Measurements from ENCODE around the gene CAMK2G. TPM values are rescaled to one million over a fixed set of nuclear protein-coding genes. Genes with fewer than 3 reads are reported as not detected.

Gene CAMK2G
- polyA plus RNA-seq, 1 of the 3 experiments (the other 2 are of a cell fraction): 41.4 TPM

GRCh38 chr10:73889014-73889413 lies 14.7 kb upstream of the CAMK2G start:
- H3K79me2 ChIP-seq (ENCODE audit: insufficient read depth): no peaks in the 10 kb centered on the region
- H4K20me1 ChIP-seq (ENCODE audit: insufficient read depth): no peaks in the 10 kb centered on the region
- peak overlapping the region; percentile 71; the same call in 1 of the 2 replicates for H3K9ac ChIP-seq
- H3K9me2 ChIP-seq: no peaks in the 10 kb centered on the region
- H3K36me3 ChIP-seq (replicated peaks in 1 of 2; ENCODE audit: control insufficient read depth in 1 of 2, insufficient read depth in 2 of 2, low read length in 1 of 2): no peaks in the 10 kb centered on the region
- POLR2A ChIA-PET: no interaction called here
- peak overlapping the region; percentile 37; the same call in 1 of the 2 replicates for H2AFZ ChIP-seq (ENCODE audit: low read depth)
- no peaks in the 10 kb centered on the region for H3K9me3 ChIP-seq
- no peaks in the 10 kb centered on the region for H3K27me3 ChIP-seq (ENCODE audit: insufficient read depth)
- peak overlapping the region; percentile 84 to 98; a peak in 3 of 4 replicates for H3K27ac ChIP-seq (ENCODE audit: low read depth in 2 of 2, low read length in 1 of 2)
- 77% methylated on average over 6 of the region's 7 CpGs for WGBS (ENCODE audit: low lambda C conversion rate)
- H3K4me3 ChIP-seq (ENCODE audit: low read depth in 2 of 2, low read length in 1 of 2): no peak overlapping the region
- CTCF ChIA-PET: interaction anchor here (0.8 to 37.3 kb wide), 11 partner anchors 10 to 354 kb away, joined by 3 to 753 read pairs (median 7); no protein-coding TSS in a partner anchor
- TF ChIP-seq EZH2phosphoT487 (IDR thresholded peaks at IDR 0.05; ENCODE audit: borderline replicate concordance, low read depth): no peak
- TF ChIP-seq, protein P1, sequence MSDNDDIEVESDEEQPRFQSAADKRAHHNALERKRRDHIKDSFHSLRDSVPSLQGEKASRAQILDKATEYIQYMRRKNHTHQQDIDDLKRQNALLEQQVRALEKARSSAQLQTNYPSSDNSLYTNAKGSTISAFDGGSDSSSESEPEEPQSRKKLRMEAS (IDR thresholded peaks at IDR 0.05; ENCODE audit: low read depth): peak; percentile 33; the same call in 1 of the 2 replicates
- DNase-seq: no peak
- peak overlapping the region; percentile 89; the same call in 1 of the 2 replicates for H3K4me2 ChIP-seq
- peaks cover 32% of the 10 kb centered on the region for H3F3A ChIP-seq (replicated peaks; ENCODE audit: insufficient read depth)
- H3K4me1 ChIP-seq (ENCODE audit: control insufficient read depth in 1 of 2, insufficient read depth in 2 of 2, low read depth in 1 of 2, low read length in 1 of 2): peaks cover 22 to 31% of the 10 kb centered on the region in 2 experiments; a peak in 3 of 4 replicates

DNA sequence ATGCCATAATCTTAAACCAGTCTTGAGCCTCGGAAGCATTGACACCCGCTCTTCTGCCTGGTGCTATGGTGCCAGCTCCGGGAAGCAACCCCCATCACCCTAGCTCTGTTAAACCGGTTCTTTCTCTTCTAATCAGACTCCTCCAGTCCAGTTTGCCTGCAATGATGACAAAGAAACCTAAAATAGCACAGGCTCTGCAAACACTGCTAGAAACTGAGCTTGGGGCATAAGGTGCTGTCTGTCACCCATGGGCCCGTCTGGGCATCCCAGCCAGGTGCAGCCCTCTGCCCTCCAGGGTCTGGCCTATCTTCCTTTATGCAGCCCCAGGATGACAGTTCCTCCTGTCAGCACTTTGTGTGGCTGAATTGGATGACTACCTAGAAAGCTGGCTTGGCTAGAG lies 14.2 kb upstream of the CAMK2G start:
- 68% methylated on average over 5 of the region's 5 CpGs for WGBS (ENCODE audit: low lambda C conversion rate)
- Histone ChIP-seq H3K4me1 (ENCODE audit: control insufficient read depth in 1 of 2, insufficient read depth in 2 of 2, low read depth in 1 of 2, low read length in 1 of 2) (peaks cover 22 to 31% of the 10 kb centered on the region in 2 experiments; a peak in 3 of 4 replicates), H3F3A (replicated peaks; ENCODE audit: insufficient read depth) (peaks cover 27% of the 10 kb centered on the region), H3K79me2 (ENCODE audit: insufficient read depth) (no peaks in the 10 kb centered on the region), H2AFZ (ENCODE audit: low read depth) (peak overlapping the region; percentile 37; the same call in 1 of the 2 replicates), H3K4me2 (peak overlapping the region; percentile 89; the same call in 1 of the 2 replicates), H3K9me3 (no peaks in the 10 kb centered on the region), H3K4me3 (ENCODE audit: low read depth in 2 of 2, low read length in 1 of 2) (no peak overlapping the region), H4K20me1 (ENCODE audit: insufficient read depth) (no peaks in the 10 kb centered on the region), H3K36me3 (replicated peaks in 1 of 2; ENCODE audit: control insufficient read depth in 1 of 2, insufficient read depth in 2 of 2, low read length in 1 of 2) (no peaks in the 10 kb centered on the region), H3K27me3 (ENCODE audit: insufficient read depth) (no peaks in the 10 kb centered on the region), H3K27ac (ENCODE audit: low read depth in 2 of 2, low read length in 1 of 2) (peak overlapping the region; percentile 84 to 98), H3K9ac (peak overlapping the region; percentile 71; the same call in 1 of the 2 replicates), H3K9me2 (no peaks in the 10 kb centered on the region)
- POLR2A ChIA-PET: interaction anchor here (0.6 kb wide), 1 partner anchor 51 kb away, joined by 4 read pairs; no protein-coding TSS in a partner anchor
- CTCF ChIA-PET: interaction anchor here (1.5 to 37.3 kb wide), 9 partner anchors 9 to 355 kb away, joined by 3 to 753 read pairs (median 26); no protein-coding TSS in a partner anchor
- DNase-seq: no peak
- TF ChIP-seq FOXJ3 (CRISPR knock-in tag; IDR thresholded peaks at IDR 0.05): no peak
- no peak for TF ChIP-seq NRF1 (IDR thresholded peaks at IDR 0.05; ENCODE audit: low read depth, low read length)

- POLR2A ChIA-PET: interaction anchor here (1.2 kb wide), 1 partner anchor 53 kb away, joined by 4 read pairs; no protein-coding TSS in a partner anchor
- peaks cover 27% of the 10 kb centered on the region for H3F3A ChIP-seq (replicated peaks; ENCODE audit: insufficient read depth)
- peak; percentile 1; the same call in 1 of the 2 replicates for TF ChIP-seq RAD21 (IDR thresholded peaks at IDR 0.05; ENCODE audit: low read length)
- TF ChIP-seq, protein P2, sequence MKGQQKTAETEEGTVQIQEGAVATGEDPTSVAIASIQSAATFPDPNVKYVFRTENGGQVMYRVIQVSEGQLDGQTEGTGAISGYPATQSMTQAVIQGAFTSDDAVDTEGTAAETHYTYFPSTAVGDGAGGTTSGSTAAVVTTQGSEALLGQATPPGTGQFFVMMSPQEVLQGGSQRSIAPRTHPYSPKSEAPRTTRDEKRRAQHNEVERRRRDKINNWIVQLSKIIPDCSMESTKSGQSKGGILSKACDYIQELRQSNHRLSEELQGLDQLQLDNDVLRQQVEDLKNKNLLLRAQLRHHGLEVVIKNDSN (IDR thresholded peaks at IDR 0.05; ENCODE audit: borderline replicate concordance, low read depth): no peak
- TF ChIP-seq SMC3 (IDR thresholded peaks at IDR 0.05; ENCODE audit: low read depth, low read length): peak; percentile 6; the same call in 1 of the 2 replicates
- TF ChIP-seq POLR2AphosphoS5 (IDR thresholded peaks at IDR 0.05; ENCODE audit: low read depth, low read length): peak; percentile 38
- no peak for TF ChIP-seq CHD2 (IDR thresholded peaks at IDR 0.05; ENCODE audit: low read length, partially characterized antibody)
- peak; percentile 74 for TF ChIP-seq FOXM1 (IDR thresholded peaks at IDR 0.05; ENCODE audit: low read depth)
- peak; percentile 99 for TF ChIP-seq NFIC (IDR thresholded peaks at IDR 0.05; ENCODE audit: borderline replicate concordance)
- TF ChIP-seq, protein P3, sequence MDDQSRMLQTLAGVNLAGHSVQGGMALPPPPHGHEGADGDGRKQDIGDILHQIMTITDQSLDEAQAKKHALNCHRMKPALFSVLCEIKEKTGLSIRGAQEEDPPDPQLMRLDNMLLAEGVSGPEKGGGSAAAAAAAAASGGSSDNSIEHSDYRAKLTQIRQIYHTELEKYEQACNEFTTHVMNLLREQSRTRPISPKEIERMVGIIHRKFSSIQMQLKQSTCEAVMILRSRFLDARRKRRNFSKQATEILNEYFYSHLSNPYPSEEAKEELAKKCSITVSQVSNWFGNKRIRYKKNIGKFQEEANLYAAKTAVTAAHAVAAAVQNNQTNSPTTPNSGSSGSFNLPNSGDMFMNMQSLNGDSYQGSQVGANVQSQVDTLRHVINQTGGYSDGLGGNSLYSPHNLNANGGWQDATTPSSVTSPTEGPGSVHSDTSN (IDR thresholded peaks at IDR 0.05): peak; percentile 74
- no peak for TF ChIP-seq CTCF (IDR thresholded peaks at IDR 0.05)
- TF ChIP-seq JUND (IDR thresholded peaks at IDR 0.05): peak; percentile 90
These were observed 13.1 kb upstream of the CAMK2G start for GRCh38 chr10:73887294-73888039.

More at GRCh38 chr10:73887294-73888039, 13.1 kb upstream of the CAMK2G start:
- peak overlapping the region; percentile 71 for H3K9ac ChIP-seq
- H3K27me3 ChIP-seq (ENCODE audit: insufficient read depth): no peaks in the 10 kb centered on the region
- peak overlapping the region; percentile 89 for H3K4me2 ChIP-seq
- H2AFZ ChIP-seq (ENCODE audit: low read depth): peak overlapping the region; percentile 60; the same call in 1 of the 2 replicates
- peak overlapping the region; percentile 84 to 98 for H3K27ac ChIP-seq (ENCODE audit: low read depth in 2 of 2, low read length in 1 of 2)
- H4K20me1 ChIP-seq (ENCODE audit: insufficient read depth): no peaks in the 10 kb centered on the region
- 4% methylated on average over 9 of the region's 12 CpGs for WGBS (ENCODE audit: low lambda C conversion rate)
- H3K36me3 ChIP-seq (replicated peaks in 1 of 2; ENCODE audit: control insufficient read depth in 1 of 2, insufficient read depth in 2 of 2, low read length in 1 of 2): no peaks in the 10 kb centered on the region
- no peaks in the 10 kb centered on the region for H3K9me3 ChIP-seq
- H3K4me1 ChIP-seq (ENCODE audit: control insufficient read depth in 1 of 2, insufficient read depth in 2 of 2, low read depth in 1 of 2, low read length in 1 of 2): peaks cover 22 to 31% of the 10 kb centered on the region in 2 experiments; a peak in 3 of 4 replicates
- CTCF ChIA-PET: interaction anchor here (0.6 to 37.3 kb wide), 28 partner anchors 8 to 686 kb away, joined by 3 to 753 read pairs (median 5); partner anchors contain the start of genes CAMK2G and PLAU
- no peaks in the 10 kb centered on the region for H3K9me2 ChIP-seq
- DNase-seq: peak; percentile 59
- H3K4me3 ChIP-seq (ENCODE audit: low read depth in 2 of 2, low read length in 1 of 2): peak overlapping the region in 1 of 2 experiments; percentile 55; a peak in 2 of 4 replicates
- no peaks in the 10 kb centered on the region for H3K79me2 ChIP-seq (ENCODE audit: insufficient read depth)
